ENCODE results near the gene ROMO1. TPM values are rescaled to one million over a fixed set of nuclear protein-coding genes. Genes with fewer than 3 reads are reported as not detected.

The ROMO1 gene
- total and polyA plus RNA-seq, 10 of the 15 experiments (the other 5 are each of a cell fraction or from before 2014, with no cell fraction given), result 23.2 to 631 (median 352) TPM

- TF ChIP-seq FOXK2 (IDR thresholded peaks at IDR 0.05), result peak; percentile 38; the same call in 1 of the 2 replicates
- TF ChIP-seq CHD4 (IDR thresholded peaks at IDR 0.05), result no peak
- TF ChIP-seq ZNF592 (IDR thresholded peaks at IDR 0.05), result no peak
- no peak for TF ChIP-seq ATF3 (IDR thresholded peaks at IDR 0.05; ENCODE audit: borderline replicate concordance, extremely low read depth, low read depth, low read length)
- no peak for TF ChIP-seq BRCA1 (IDR thresholded peaks at IDR 0.05; ENCODE audit: low read depth, low read length)
- no peak for TF ChIP-seq IKZF2 (IDR thresholded peaks at IDR 0.05)
- peak; percentile 65; the same call in 1 of the 2 replicates for TF ChIP-seq TCF12 (IDR thresholded peaks at IDR 0.05; ENCODE audit: low read depth, low read length)
- TF ChIP-seq MLLT1 (IDR thresholded peaks at IDR 0.05), result peak; percentile 62
- TF ChIP-seq IRF3 (IDR thresholded peaks at IDR 0.05), result no peak
- no peak; the same call in 1 of the 2 replicates for TF ChIP-seq SMARCA5 (IDR thresholded peaks at IDR 0.05)
- TF ChIP-seq SUPT20H (IDR thresholded peaks at IDR 0.05; ENCODE audit: borderline replicate concordance, control insufficient read depth, low read depth, low read length), result no peak
- TF ChIP-seq SRF (IDR thresholded peaks at IDR 0.05; ENCODE audit: low read depth in 2 of 2, low read length in 2 of 2), result peak in 1 of 2 experiments; percentile 72; a peak in 1 of 4 replicates
- TF ChIP-seq MAX (IDR thresholded peaks at IDR 0.05; ENCODE audit: low read depth, low read length), result no peak; the same call in 1 of the 2 replicates
- TF ChIP-seq NRF1 (conservative IDR thresholded peaks at IDR 0.05; ENCODE audit: low read depth, low read length), result no peak
- TF ChIP-seq PRDM15 (CRISPR knock-in tag; IDR thresholded peaks at IDR 0.05), result no peak
- no peak for TF ChIP-seq ZNF622 (IDR thresholded peaks at IDR 0.05)
- TF ChIP-seq RCOR1 (conservative IDR thresholded peaks at IDR 0.05; ENCODE audit: low read depth, low read length), result no peak
- no peak for TF ChIP-seq CBX3 (IDR thresholded peaks at IDR 0.05; ENCODE audit: borderline replicate concordance, low read depth)
- peak; percentile 92 for TF ChIP-seq HDGF (IDR thresholded peaks at IDR 0.05)
These were observed at the start of gene ROMO1, which contains the start of gene NFS1 (continued) for GRCh38 chr20:35699127-35699956.

All from GM12878 (cell line).